Measurements from ENCODE around the gene DAB2IP. TPM values are rescaled to one million over a fixed set of nuclear protein-coding genes. Genes with fewer than 3 reads are reported as not detected.

DAB2IP gene
- polyA plus RNA-seq, 1 donor from 2014 or later: 17.3 TPM

DNA sequence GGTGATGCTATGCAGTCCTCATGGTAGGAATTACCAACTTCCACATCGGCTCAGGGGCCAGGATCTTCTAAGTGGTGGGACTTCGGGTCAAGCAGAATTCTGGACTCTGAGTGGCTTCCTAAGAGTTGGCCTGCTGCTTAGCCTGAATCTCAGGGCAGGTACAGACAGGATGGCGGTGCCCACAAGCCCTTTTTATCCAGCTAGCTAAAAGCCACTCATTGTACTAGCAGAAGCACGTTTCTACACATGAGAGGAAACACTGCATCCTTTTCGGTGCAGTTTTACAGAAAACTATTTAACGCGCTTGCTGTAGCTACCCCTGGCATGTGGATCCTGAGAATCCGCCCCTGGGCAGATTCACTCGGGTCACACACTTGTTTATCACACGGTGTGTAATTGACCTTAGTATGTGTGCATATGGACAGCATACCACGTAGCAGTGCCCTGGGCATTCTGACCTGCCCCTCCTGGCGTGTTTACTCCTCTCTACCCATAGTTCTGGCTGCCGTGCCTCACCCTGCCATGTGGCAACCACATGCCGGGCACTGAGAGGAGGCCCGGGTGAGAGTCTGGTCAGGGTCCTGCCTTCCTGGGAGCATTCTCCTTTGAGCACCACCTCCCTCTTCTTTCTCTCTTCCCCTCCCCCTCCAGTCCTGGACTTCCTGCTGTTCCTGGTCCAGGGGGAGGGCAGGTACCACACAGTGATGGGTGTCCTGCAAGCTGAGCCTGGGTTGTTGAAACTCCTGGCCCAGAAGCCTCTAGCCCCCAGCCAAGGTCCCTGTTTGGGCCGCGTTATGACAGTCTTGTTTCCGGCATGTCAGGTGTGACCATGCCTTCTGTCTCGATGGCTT, 65.9 kb downstream of the DAB2IP start:
- peaks cover 56% of the 10 kb centered on the region for H3K79me2 ChIP-seq (replicated peaks; ENCODE audit: insufficient read depth, low read length)
- H3K27ac ChIP-seq (ENCODE audit: low read length): peak overlapping the region; percentile 52
- H3K4me3 ChIP-seq (ENCODE audit: low read length): no peak overlapping the region
- H3K4me2 ChIP-seq (ENCODE audit: low read length): no peak overlapping the region
- no peak overlapping the region for H2AFZ ChIP-seq (ENCODE audit: low read depth, low read length)
- TF ChIP-seq, protein P1, sequence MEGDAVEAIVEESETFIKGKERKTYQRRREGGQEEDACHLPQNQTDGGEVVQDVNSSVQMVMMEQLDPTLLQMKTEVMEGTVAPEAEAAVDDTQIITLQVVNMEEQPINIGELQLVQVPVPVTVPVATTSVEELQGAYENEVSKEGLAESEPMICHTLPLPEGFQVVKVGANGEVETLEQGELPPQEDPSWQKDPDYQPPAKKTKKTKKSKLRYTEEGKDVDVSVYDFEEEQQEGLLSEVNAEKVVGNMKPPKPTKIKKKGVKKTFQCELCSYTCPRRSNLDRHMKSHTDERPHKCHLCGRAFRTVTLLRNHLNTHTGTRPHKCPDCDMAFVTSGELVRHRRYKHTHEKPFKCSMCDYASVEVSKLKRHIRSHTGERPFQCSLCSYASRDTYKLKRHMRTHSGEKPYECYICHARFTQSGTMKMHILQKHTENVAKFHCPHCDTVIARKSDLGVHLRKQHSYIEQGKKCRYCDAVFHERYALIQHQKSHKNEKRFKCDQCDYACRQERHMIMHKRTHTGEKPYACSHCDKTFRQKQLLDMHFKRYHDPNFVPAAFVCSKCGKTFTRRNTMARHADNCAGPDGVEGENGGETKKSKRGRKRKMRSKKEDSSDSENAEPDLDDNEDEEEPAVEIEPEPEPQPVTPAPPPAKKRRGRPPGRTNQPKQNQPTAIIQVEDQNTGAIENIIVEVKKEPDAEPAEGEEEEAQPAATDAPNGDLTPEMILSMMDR (IDR thresholded peaks at IDR 0.05; ENCODE audit: poor library complexity, severe bottlenecking): no peak
- TF ChIP-seq EZH2 (IDR thresholded peaks at IDR 0.05; ENCODE audit: borderline replicate concordance, insufficient read depth, low read length, poor library complexity, severe bottlenecking) (no peak), TAF1 (IDR thresholded peaks at IDR 0.05; ENCODE audit: low read depth) (no peak), RAD21 (conservative IDR thresholded peaks at IDR 0.05) (no peak), EP300 (conservative IDR thresholded peaks at IDR 0.05; ENCODE audit: poor library complexity, severe bottlenecking) (no peak), MXI1 (conservative IDR thresholded peaks at IDR 0.05; ENCODE audit: poor library complexity, severe bottlenecking) (no peak), POLR2AphosphoS5 (IDR thresholded peaks at IDR 0.05) (no peak), SMC3 (conservative IDR thresholded peaks at IDR 0.05; ENCODE audit: poor library complexity) (no peak)
- TF ChIP-seq, protein P2, sequence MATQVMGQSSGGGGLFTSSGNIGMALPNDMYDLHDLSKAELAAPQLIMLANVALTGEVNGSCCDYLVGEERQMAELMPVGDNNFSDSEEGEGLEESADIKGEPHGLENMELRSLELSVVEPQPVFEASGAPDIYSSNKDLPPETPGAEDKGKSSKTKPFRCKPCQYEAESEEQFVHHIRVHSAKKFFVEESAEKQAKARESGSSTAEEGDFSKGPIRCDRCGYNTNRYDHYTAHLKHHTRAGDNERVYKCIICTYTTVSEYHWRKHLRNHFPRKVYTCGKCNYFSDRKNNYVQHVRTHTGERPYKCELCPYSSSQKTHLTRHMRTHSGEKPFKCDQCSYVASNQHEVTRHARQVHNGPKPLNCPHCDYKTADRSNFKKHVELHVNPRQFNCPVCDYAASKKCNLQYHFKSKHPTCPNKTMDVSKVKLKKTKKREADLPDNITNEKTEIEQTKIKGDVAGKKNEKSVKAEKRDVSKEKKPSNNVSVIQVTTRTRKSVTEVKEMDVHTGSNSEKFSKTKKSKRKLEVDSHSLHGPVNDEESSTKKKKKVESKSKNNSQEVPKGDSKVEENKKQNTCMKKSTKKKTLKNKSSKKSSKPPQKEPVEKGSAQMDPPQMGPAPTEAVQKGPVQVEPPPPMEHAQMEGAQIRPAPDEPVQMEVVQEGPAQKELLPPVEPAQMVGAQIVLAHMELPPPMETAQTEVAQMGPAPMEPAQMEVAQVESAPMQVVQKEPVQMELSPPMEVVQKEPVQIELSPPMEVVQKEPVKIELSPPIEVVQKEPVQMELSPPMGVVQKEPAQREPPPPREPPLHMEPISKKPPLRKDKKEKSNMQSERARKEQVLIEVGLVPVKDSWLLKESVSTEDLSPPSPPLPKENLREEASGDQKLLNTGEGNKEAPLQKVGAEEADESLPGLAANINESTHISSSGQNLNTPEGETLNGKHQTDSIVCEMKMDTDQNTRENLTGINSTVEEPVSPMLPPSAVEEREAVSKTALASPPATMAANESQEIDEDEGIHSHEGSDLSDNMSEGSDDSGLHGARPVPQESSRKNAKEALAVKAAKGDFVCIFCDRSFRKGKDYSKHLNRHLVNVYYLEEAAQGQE (IDR thresholded peaks at IDR 0.05; ENCODE audit: borderline replicate concordance): no peak
- no peaks in the 10 kb centered on the region for H3K9me3 ChIP-seq (ENCODE audit: low read length)
- H3K9me2 ChIP-seq (ENCODE audit: insufficient read depth, low read length): no peaks in the 10 kb centered on the region
- peak overlapping the region; percentile 44 for H3K9ac ChIP-seq (ENCODE audit: low read length)
- no peaks in the 10 kb centered on the region for H3F3A ChIP-seq (ENCODE audit: insufficient read depth, low read length, poor library complexity, severe bottlenecking)
- H3K36me3 ChIP-seq (ENCODE audit: insufficient read depth, low read length): no peaks in the 10 kb centered on the region
- peaks cover 4% of the 10 kb centered on the region for H4K20me1 ChIP-seq (ENCODE audit: insufficient read depth)
- H3K27me3 ChIP-seq (ENCODE audit: insufficient read depth, low read depth, low read length): no peaks in the 10 kb centered on the region

GRCh38 chr9:121718084-121718483, 66.7 kb downstream of the DAB2IP start:
- H3K36me3 ChIP-seq (ENCODE audit: insufficient read depth, low read length): no peaks in the 10 kb centered on the region
- H4K20me1 ChIP-seq (ENCODE audit: insufficient read depth): peaks cover 4% of the 10 kb centered on the region
- TF ChIP-seq, protein P2 (IDR thresholded peaks at IDR 0.05; ENCODE audit: borderline replicate concordance): no peak
- TF ChIP-seq SMC3 (conservative IDR thresholded peaks at IDR 0.05; ENCODE audit: poor library complexity) (no peak), RAD21 (conservative IDR thresholded peaks at IDR 0.05) (no peak), TAF1 (IDR thresholded peaks at IDR 0.05; ENCODE audit: low read depth) (no peak), EP300 (conservative IDR thresholded peaks at IDR 0.05; ENCODE audit: poor library complexity, severe bottlenecking) (no peak), POLR2AphosphoS5 (IDR thresholded peaks at IDR 0.05) (no peak), MXI1 (conservative IDR thresholded peaks at IDR 0.05; ENCODE audit: poor library complexity, severe bottlenecking) (no peak), EZH2 (IDR thresholded peaks at IDR 0.05; ENCODE audit: borderline replicate concordance, insufficient read depth, low read length, poor library complexity, severe bottlenecking) (no peak)
- TF ChIP-seq, protein P1 (IDR thresholded peaks at IDR 0.05; ENCODE audit: poor library complexity, severe bottlenecking): no peak
- H3K27me3 ChIP-seq (ENCODE audit: insufficient read depth, low read depth, low read length): no peaks in the 10 kb centered on the region
- H3K9me2 ChIP-seq (ENCODE audit: insufficient read depth, low read length): no peaks in the 10 kb centered on the region
- H3K79me2 ChIP-seq (replicated peaks; ENCODE audit: insufficient read depth, low read length): peaks cover 55% of the 10 kb centered on the region
- H3K9ac ChIP-seq (ENCODE audit: low read length): peak overlapping the region; percentile 44
- H3K4me3 ChIP-seq (ENCODE audit: low read length): no peak overlapping the region
- H3K9me3 ChIP-seq (ENCODE audit: low read length): no peaks in the 10 kb centered on the region
- H2AFZ ChIP-seq (ENCODE audit: low read depth, low read length): no peak overlapping the region
- no peak overlapping the region for H3K4me2 ChIP-seq (ENCODE audit: low read length)
- H3F3A ChIP-seq (ENCODE audit: insufficient read depth, low read length, poor library complexity, severe bottlenecking): no peaks in the 10 kb centered on the region
- peak overlapping the region; percentile 52 for H3K27ac ChIP-seq (ENCODE audit: low read length)

Data from neural cell (in vitro differentiated cells).